Upper lobe of right lung (tissue), 1 donor: Measurements from ENCODE around the gene TNFSF12. TPM values are rescaled to one million over a fixed set of nuclear protein-coding genes. Genes with fewer than 3 reads are reported as not detected.

Source experiments
- ATAC-seq: fragments of 200-7000 bp; cut with Tn5 transposase; one replicate; pipeline ENCODE4 v1.9.1; 2020; ENCODE audit warnings: mild to moderate bottlenecking, moderate library complexity
- DNase-seq: peaks from one replicate; pipeline ENCODE4 v3.0.0-alpha.2; 2020
- H3K27ac ChIP-seq: fragments of 200-600 bp; one replicate; pipeline ENCODE4 v1.8.0; 2022
- H3K27me3 ChIP-seq: fragments of 200-600 bp; one replicate; pipeline ENCODE4 v1.8.0; 2022; ENCODE audit warnings: mild to moderate bottlenecking
- H3K36me3 ChIP-seq: fragments of 200-600 bp; one replicate; pipeline ENCODE4 v1.8.0; 2022
- H3K4me1 ChIP-seq: fragments of 200-600 bp; one replicate; pipeline ENCODE4 v1.8.0; 2022
- H3K4me3 ChIP-seq: fragments of 200-600 bp; one replicate; pipeline ENCODE4 v1.8.0; 2022; ENCODE audit warnings: mild to moderate bottlenecking
- H3K9me3 ChIP-seq: fragments of 200-600 bp; one replicate; pipeline ENCODE4 v1.8.0; 2022
- CTCF ChIP-seq: fragments of 200-600 bp; IDR thresholded peaks from one replicate; pipeline ENCODE4 v1.8.0; 2022; ENCODE audit warnings: antibody characterized with exemption
- intact Hi-C: fragments of 100-400 bp; cut with DNase I; formaldehyde crosslinking; loops from one replicate; pipeline ENCODE4 v1.11.0; 2022
- long read RNA-seq: library from polyadenylated mRNA; unstranded; transcript quantifications from one replicate; pipeline ENCODE4 v2.0.0, GENCODE V29; 2021
- total RNA-seq: library from RNA; stranded (reverse); fragmentation: NEBNext Ultra II Directional; extraction: Animal tissue kit (Norgen Biotek cat#: 25700); gene quantifications from one replicate; pipeline ENCODE4 v1.2.1, GENCODE V29; 2021
- donor health status: DM: no; HTN: yes; CAD: no; lungs with severe emphysema.

TNFSF12 gene
- 75.7 TPM for total RNA-seq
- long read RNA-seq, transcript TNFSF12-202 (8 exons, 1,625 nt), result minor isoform, 10 of 83 reads
- long read RNA-seq, transcript TNFSF12-201 (7 exons, 1,553 nt), result major isoform, 43 of 83 reads
- long read RNA-seq, transcript TNFSF12-203 (6 exons, 522 nt), result minor isoform, 5 of 83 reads
- long read RNA-seq, partial matches to known transcripts, result 3 of 83 reads
- long read RNA-seq, other reads (novel, unspliced or antisense), result 22 of 83 reads

GRCh38 chr17:7548585-7549400 is at the start of gene TNFSF12:
TSS of gene TNFSF12 (plus strand) at chr17:7549058. CDS start at chr17:7549154, 96 bp downstream.
- Histone ChIP-seq H3K27ac (peak within 1 kb of the TSS; percentile 92), H3K36me3 (no peaks in the 10 kb centered on the region), H3K4me1 (peaks cover 29% of the 10 kb centered on the region), H3K9me3 (no peaks in the 10 kb centered on the region), H3K27me3 (no peaks in the 10 kb centered on the region), H3K4me3 (peak within 1 kb of the TSS; percentile 81)
- TF ChIP-seq CTCF, result peak; percentile 18
- peak; percentile 88 for DNase-seq
- ATAC-seq, result peak; percentile 81
- intact Hi-C loops, result no loop called here

- Histone ChIP-seq H3K9me3 (no peaks in the 10 kb centered on the region), H3K4me1 (peaks cover 5% of the 10 kb centered on the region), H3K27me3 (no peaks in the 10 kb centered on the region), H3K27ac (no peak overlapping the region), H3K4me3 (no peak overlapping the region), H3K36me3 (peaks cover 86% of the 10 kb centered on the region)
- intact Hi-C loops, result no loop called here
- ATAC-seq, result no peak
- no peak for TF ChIP-seq CTCF
- DNase-seq, result no peak
These were observed 49.7 kb upstream of the TNFSF12 start for GRCh38 chr17:7499161-7499560.

- H3K27me3 ChIP-seq, result no peaks in the 10 kb centered on the region
- intact Hi-C loops, result no loop called here
- H3K4me3 ChIP-seq, result no peak overlapping the region
- ATAC-seq (no peak), DNase-seq (no peak)
- H3K4me1 ChIP-seq, result peaks cover 5% of the 10 kb centered on the region
- H3K36me3 ChIP-seq, result peaks cover 99% of the 10 kb centered on the region
- no peak for TF ChIP-seq CTCF
- H3K9me3 ChIP-seq, result no peaks in the 10 kb centered on the region
- no peak overlapping the region for H3K27ac ChIP-seq
These were observed 47.1 kb upstream of the TNFSF12 start for GRCh38 chr17:7501729-7502128.

- TF ChIP-seq CTCF, result no peak
- DNase-seq, result no peak
- peaks cover 99% of the 10 kb centered on the region for H3K36me3 ChIP-seq
- H3K4me1 ChIP-seq, result no peaks in the 10 kb centered on the region
- ATAC-seq, result no peak
- H3K9me3 ChIP-seq, result no peaks in the 10 kb centered on the region
- no peak overlapping the region for H3K4me3 ChIP-seq
- no peak overlapping the region for H3K27ac ChIP-seq
- intact Hi-C loops, result no loop called here
- H3K27me3 ChIP-seq, result no peaks in the 10 kb centered on the region
These were observed 46.5 kb upstream of the TNFSF12 start for GRCh38 chr17:7502171-7502847.

- Histone ChIP-seq H3K4me1 (no peaks in the 10 kb centered on the region), H3K4me3 (no peak overlapping the region), H3K36me3 (peaks cover 99% of the 10 kb centered on the region), H3K27ac (no peak overlapping the region), H3K27me3 (no peaks in the 10 kb centered on the region), H3K9me3 (no peaks in the 10 kb centered on the region)
- DNase-seq (no peak), ATAC-seq (peak; percentile 28)
- intact Hi-C loops, result no loop called here
- no peak for TF ChIP-seq CTCF
These were observed 45.9 kb upstream of the TNFSF12 start for GRCh38 chr17:7502987-7503386.
